Hepatocyte (in vitro differentiated cells): Measurements from ENCODE around the gene PLA2G12B.
"Not testable (repeated sequence)": the region's sequence is repeated elsewhere in the genome, so short reads cannot be mapped to it uniquely, and the experiment has no call there.

Experiments
- CTCF ChIP-seq: fragments of 200-600 bp; sonication (generic); IDR thresholded peaks from 2 replicates; pipeline ENCODE4 v1.5.1; 2016; ENCODE audit warnings: antibody characterized with exemption, mild to moderate bottlenecking; ENCODE audit not compliant: poor library complexity
- EZH2 ChIP-seq: fragments of 200-600 bp; sonication (generic); IDR thresholded peaks from 2 replicates; pipeline ENCODE4 v1.6.1; 2016; ENCODE audit warnings: antibody characterized with exemption, mild to moderate bottlenecking, borderline replicate concordance
- EZH2phosphoT487 ChIP-seq: fragments of 200-600 bp; sonication (generic); IDR thresholded peaks from one replicate; pipeline ENCODE4 v1.6.1; 2018; ENCODE audit warnings: antibody characterized with exemption, mild to moderate bottlenecking, low read depth, moderate library complexity; ENCODE audit not compliant: unreplicated experiment, severe bottlenecking

GRCh38 chr10:72903941-72904446, 50.6 kb downstream of the PLA2G12B start:
- not testable (repeated sequence) for TF ChIP-seq EZH2phosphoT487, CTCF, EZH2
